Measurements from ENCODE around the gene LGALS7.
A peak's percentile ranks its signal among the peaks of the same experiment; 100 is the strongest.

GRCh38 chr19:38769635-38770211, 3.6 kb downstream of the LGALS7 start:
- TF ChIP-seq, protein P1, sequence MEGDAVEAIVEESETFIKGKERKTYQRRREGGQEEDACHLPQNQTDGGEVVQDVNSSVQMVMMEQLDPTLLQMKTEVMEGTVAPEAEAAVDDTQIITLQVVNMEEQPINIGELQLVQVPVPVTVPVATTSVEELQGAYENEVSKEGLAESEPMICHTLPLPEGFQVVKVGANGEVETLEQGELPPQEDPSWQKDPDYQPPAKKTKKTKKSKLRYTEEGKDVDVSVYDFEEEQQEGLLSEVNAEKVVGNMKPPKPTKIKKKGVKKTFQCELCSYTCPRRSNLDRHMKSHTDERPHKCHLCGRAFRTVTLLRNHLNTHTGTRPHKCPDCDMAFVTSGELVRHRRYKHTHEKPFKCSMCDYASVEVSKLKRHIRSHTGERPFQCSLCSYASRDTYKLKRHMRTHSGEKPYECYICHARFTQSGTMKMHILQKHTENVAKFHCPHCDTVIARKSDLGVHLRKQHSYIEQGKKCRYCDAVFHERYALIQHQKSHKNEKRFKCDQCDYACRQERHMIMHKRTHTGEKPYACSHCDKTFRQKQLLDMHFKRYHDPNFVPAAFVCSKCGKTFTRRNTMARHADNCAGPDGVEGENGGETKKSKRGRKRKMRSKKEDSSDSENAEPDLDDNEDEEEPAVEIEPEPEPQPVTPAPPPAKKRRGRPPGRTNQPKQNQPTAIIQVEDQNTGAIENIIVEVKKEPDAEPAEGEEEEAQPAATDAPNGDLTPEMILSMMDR (IDR thresholded peaks at IDR 0.05): peak; percentile 62 to 89 (median 85)
- TF ChIP-seq POLR2A (IDR thresholded peaks at IDR 0.05; ENCODE audit: low read depth): no peak
